HEK293T (cell line): ENCODE results near the gene MLYCD.

Source experiments
- CTCF ChIA-PET: fragments of 350-600 bp; formaldehyde crosslinking; extraction: SDS; loops from one replicate; lab custom pipeline; 2021; ENCODE audit warnings: antibody characterized with exemption, inconsistent platforms; lab: Yijun Ruan, JAX
- POLR2A ChIA-PET: fragments of 350-600 bp; formaldehyde crosslinking; extraction: SDS; loops from one replicate; lab custom pipeline; 2020; ENCODE audit warnings: antibody characterized with exemption, inconsistent platforms; lab: Yijun Ruan, JAX
- DNase-seq: peaks from one replicate; pipeline ENCODE4 v3.0.0; 2012; ENCODE audit warnings: mixed read lengths; ENCODE audit errors: extremely low spot score
- ARNT ChIP-seq: fragments of 450-650 bp; IDR thresholded peaks from 2 replicates; pipeline ENCODE4 v1.6.1; 2017; ENCODE audit warnings: mild to moderate bottlenecking
- BHLHE40 ChIP-seq: fragments of 450-650 bp; IDR thresholded peaks from 2 replicates; pipeline ENCODE4 v1.6.1; 2016; ENCODE audit warnings: mild to moderate bottlenecking, moderate library complexity, borderline replicate concordance
- CTBP1 ChIP-seq: fragments of 450-650 bp; IDR thresholded peaks from 2 replicates; pipeline ENCODE4 v1.6.1; 2016; ENCODE audit warnings: borderline replicate concordance
- ELF4 ChIP-seq: fragments of 450-650 bp; IDR thresholded peaks from 2 replicates; pipeline ENCODE4 v1.6.1; 2017; ENCODE audit warnings: antibody characterized with exemption
- FOXA1 ChIP-seq: fragments of 450-650 bp; IDR thresholded peaks from 2 replicates; pipeline ENCODE4 v1.6.1; 2016; ENCODE audit warnings: mild to moderate bottlenecking
- FOXK2 ChIP-seq: fragments of 450-650 bp; IDR thresholded peaks from 2 replicates; pipeline ENCODE4 v1.6.1; 2016; ENCODE audit warnings: mild to moderate bottlenecking
- FOXM1 ChIP-seq: fragments of 450-650 bp; IDR thresholded peaks from 2 replicates; pipeline ENCODE4 v1.6.1; 2017; ENCODE audit warnings: mild to moderate bottlenecking, borderline replicate concordance
- HDGF ChIP-seq: fragments of 450-650 bp; IDR thresholded peaks from 2 replicates; pipeline ENCODE4 v1.6.1; 2017; ENCODE audit warnings: antibody characterized with exemption, borderline replicate concordance
- L3MBTL2 ChIP-seq: fragments of 450-650 bp; conservative IDR thresholded peaks from 2 replicates; pipeline ENCODE4 v1.6.1; 2016; ENCODE audit warnings: mild to moderate bottlenecking
- LEF1 ChIP-seq: fragments of 450-650 bp; IDR thresholded peaks from 2 replicates; pipeline ENCODE4 v1.6.1; 2017; ENCODE audit warnings: mild to moderate bottlenecking, borderline replicate concordance
- NFRKB ChIP-seq: fragments of 450-650 bp; IDR thresholded peaks from 2 replicates; pipeline ENCODE4 v1.6.1; 2016; ENCODE audit warnings: mild to moderate bottlenecking, moderate library complexity
- PKNOX1 ChIP-seq: fragments of 450-650 bp; IDR thresholded peaks from 2 replicates; pipeline ENCODE4 v1.6.1; 2016
- SP1 ChIP-seq: fragments of 450-650 bp; IDR thresholded peaks from 2 replicates; pipeline ENCODE4 v1.6.1; 2017
- SUZ12 ChIP-seq: fragments of 450-650 bp; IDR thresholded peaks from 2 replicates; pipeline ENCODE4 v1.6.1; 2016; ENCODE audit warnings: mild to moderate bottlenecking
- TARDBP ChIP-seq: fragments of 450-650 bp; IDR thresholded peaks from 2 replicates; pipeline ENCODE4 v1.6.1; 2016
- ZNF384 ChIP-seq: fragments of 450-650 bp; IDR thresholded peaks from 2 replicates; pipeline ENCODE4 v1.6.1; 2016

The MLYCD gene

GRCh38 chr16:83975590-83976260, 76.8 kb downstream of the MLYCD start:
- TF ChIP-seq PKNOX1 = no peak
- TF ChIP-seq HDGF = no peak
- TF ChIP-seq TARDBP = no peak
- no peak for TF ChIP-seq ZNF384
- TF ChIP-seq FOXK2 = no peak
- no peak for TF ChIP-seq SUZ12
- no peak for TF ChIP-seq FOXM1
- TF ChIP-seq FOXA1 = no peak
- TF ChIP-seq ELF4 = no peak
- no peak for TF ChIP-seq CTBP1
- TF ChIP-seq BHLHE40 = no peak
- TF ChIP-seq NFRKB = no peak
- TF ChIP-seq L3MBTL2 = no peak
- no peak for TF ChIP-seq LEF1
- no peak for TF ChIP-seq ARNT
- no peak for TF ChIP-seq SP1
- CTCF ChIA-PET = no interaction called here
- no peak for DNase-seq
- POLR2A ChIA-PET = no interaction called here
